Suprapubic skin (tissue), 4 donors: ENCODE measurements around the gene PARM1. TPM values are rescaled to one million over a fixed set of nuclear protein-coding genes. Genes with fewer than 3 reads are reported as not detected.
"Not testable (repeated sequence)": the region's sequence is repeated elsewhere in the genome, so short reads cannot be mapped to it uniquely, and the experiment has no call there.

ENCODE experiments used
- DNase-seq, 2 donors: peaks; one replicate each; pipeline ENCODE4 v3.0.0-alpha.2; 2019; ENCODE audit warnings: low spot score in 2 of 2
- H3K27ac ChIP-seq: fragments of 200-600 bp; sonication (generic); one replicate; pipeline ENCODE4 v1.5.1; 2019
- H3K27me3 ChIP-seq: fragments of 200-600 bp; sonication (generic); one replicate; pipeline ENCODE4 v1.5.1; 2019
- H3K36me3 ChIP-seq: fragments of 200-600 bp; sonication (generic); one replicate; pipeline ENCODE4 v1.5.1; 2019
- H3K4me1 ChIP-seq: fragments of 200-600 bp; sonication (generic); one replicate; pipeline ENCODE4 v1.5.1; 2019
- H3K4me3 ChIP-seq: fragments of 200-600 bp; sonication (generic); one replicate; pipeline ENCODE4 v1.5.1; 2019; ENCODE audit warnings: mild to moderate bottlenecking
- H3K9me3 ChIP-seq: fragments of 200-600 bp; sonication (generic); one replicate; pipeline ENCODE4 v1.5.1; 2019
- EP300 ChIP-seq: sonication (generic); formaldehyde crosslinking; IDR thresholded peaks from one replicate; pipeline ENCODE4 v1.6.1; 2017; ENCODE audit warnings: antibody characterized with exemption
- POLR2A ChIP-seq, 2 donors: fragments of 450-650 bp; IDR thresholded peaks; one replicate each; pipeline ENCODE4 v1.6.1; 2017; ENCODE audit warnings: antibody characterized with exemption in 2 of 2, mild to moderate bottlenecking in 2 of 2, moderate library complexity in 2 of 2
- POLR2AphosphoS5 ChIP-seq, 3 donors: sonication (generic); formaldehyde crosslinking; IDR thresholded peaks; one replicate each; pipeline ENCODE4 v1.6.1; 2017; ENCODE audit warnings: antibody characterized with exemption in 3 of 3
- WGBS: methylation state at CpG from one replicate; pipeline ENCODE4 v1.1.5; 2018; 5-methylcytosine and 5-hydroxymethylcytosine counted together
- total RNA-seq, 4 donors: library from RNA; depleted of rRNA; stranded (reverse); fragments of >200 nt; gene quantifications; one replicate each; pipeline ENCODE4 v1.1.0, GENCODE V29; 2016
- TF ChIP-seq, protein P1 (sequence below), 2 donors: fragments of 200-600 bp in 1 of 2; fragments of 450-650 bp in 1 of 2; sonication (generic) in 1 of 2; IDR thresholded peaks; one replicate each; pipeline ENCODE4 v1.5.1; 2016 to 2019; ENCODE audit warnings: antibody characterized with exemption in 2 of 2, mild to moderate bottlenecking in 1 of 2, moderate library complexity in 1 of 2

PARM1 gene
- total RNA-seq, 4 donors from 2014 or later: 13.2 to 27.4 (median 19.1) TPM

DNA sequence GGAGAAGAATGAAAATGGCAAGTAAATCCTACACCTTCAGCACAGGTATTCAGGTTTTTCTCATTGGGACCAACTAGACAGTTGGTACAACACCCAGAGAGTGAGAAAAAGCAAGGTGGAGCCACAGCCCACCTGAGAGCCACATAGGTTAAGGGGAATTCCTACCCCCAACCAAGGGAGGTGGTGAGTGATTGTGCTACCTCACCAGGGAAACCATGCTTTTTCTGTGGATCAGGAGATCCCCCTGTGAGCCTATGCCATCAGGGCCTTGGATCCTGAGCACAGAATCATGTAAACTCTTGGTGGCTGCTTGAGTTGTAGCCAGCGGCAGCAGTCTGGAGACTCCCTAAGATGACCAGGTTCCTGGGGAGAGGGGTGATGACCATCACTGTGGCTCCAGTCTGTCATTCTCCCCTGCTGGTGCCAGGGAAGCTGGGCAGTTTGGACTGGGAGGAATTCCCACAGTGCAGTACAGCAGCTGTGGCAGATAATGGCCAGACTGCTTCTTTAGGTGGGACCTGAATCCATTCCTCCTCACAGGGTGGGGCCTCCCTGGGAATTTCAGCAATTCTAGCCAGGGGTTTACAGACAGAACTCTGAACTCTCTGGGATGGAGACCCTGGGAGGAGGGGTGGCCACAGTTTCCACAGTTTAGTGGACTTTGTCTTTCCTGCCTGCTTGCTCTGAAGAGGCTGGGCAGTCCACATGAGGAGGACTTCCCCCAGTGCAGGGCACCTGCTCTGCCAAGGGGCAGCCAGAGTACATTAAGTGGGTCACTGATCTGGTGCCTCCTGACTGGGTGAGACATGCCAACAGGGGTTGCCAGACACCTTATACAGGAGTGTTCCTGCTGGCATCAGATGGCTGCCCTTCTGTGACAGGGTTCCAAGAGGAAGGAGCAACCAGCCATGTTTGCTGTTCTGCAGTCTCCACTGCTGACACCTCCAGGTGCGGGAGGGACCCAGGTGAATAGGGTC is 43.2 kb downstream of the PARM1 start:
- WGBS: 97% methylated on average over 2 of the region's 2 CpGs
- no peak overlapping the region for H3K27ac ChIP-seq

GRCh38 chr4:74982546-74983252 is 49.8 kb downstream of the PARM1 start:
- Histone ChIP-seq H3K27ac (no peak overlapping the region), H3K4me1 (no peaks in the 10 kb centered on the region), H3K4me3 (no peak overlapping the region), H3K36me3 (no peaks in the 10 kb centered on the region), H3K27me3 (no peaks in the 10 kb centered on the region), H3K9me3 (peaks cover 10% of the 10 kb centered on the region)
- DNase-seq: no peak
- WGBS: 59% methylated on average over 1 of the region's 1 CpG
- no peak for TF ChIP-seq EP300
- TF ChIP-seq POLR2A (IDR thresholded peaks at IDR 0.05): no peak
- TF ChIP-seq, protein P1, sequence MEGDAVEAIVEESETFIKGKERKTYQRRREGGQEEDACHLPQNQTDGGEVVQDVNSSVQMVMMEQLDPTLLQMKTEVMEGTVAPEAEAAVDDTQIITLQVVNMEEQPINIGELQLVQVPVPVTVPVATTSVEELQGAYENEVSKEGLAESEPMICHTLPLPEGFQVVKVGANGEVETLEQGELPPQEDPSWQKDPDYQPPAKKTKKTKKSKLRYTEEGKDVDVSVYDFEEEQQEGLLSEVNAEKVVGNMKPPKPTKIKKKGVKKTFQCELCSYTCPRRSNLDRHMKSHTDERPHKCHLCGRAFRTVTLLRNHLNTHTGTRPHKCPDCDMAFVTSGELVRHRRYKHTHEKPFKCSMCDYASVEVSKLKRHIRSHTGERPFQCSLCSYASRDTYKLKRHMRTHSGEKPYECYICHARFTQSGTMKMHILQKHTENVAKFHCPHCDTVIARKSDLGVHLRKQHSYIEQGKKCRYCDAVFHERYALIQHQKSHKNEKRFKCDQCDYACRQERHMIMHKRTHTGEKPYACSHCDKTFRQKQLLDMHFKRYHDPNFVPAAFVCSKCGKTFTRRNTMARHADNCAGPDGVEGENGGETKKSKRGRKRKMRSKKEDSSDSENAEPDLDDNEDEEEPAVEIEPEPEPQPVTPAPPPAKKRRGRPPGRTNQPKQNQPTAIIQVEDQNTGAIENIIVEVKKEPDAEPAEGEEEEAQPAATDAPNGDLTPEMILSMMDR (IDR thresholded peaks at IDR 0.05): no peak
- no peak for TF ChIP-seq POLR2AphosphoS5 (IDR thresholded peaks at IDR 0.05)

More for the DNA sequence above, 43.2 kb downstream of the PARM1 start:
- no peaks in the 10 kb centered on the region for H3K4me1 ChIP-seq
- peaks cover 10% of the 10 kb centered on the region for H3K9me3 ChIP-seq
- no peaks in the 10 kb centered on the region for H3K27me3 ChIP-seq
- H3K4me3 ChIP-seq: no peak overlapping the region
- H3K36me3 ChIP-seq: no peaks in the 10 kb centered on the region
- DNase-seq: no peak
- TF ChIP-seq, protein P1 (IDR thresholded peaks at IDR 0.05): no peak
- no peak for TF ChIP-seq EP300
- no peak for TF ChIP-seq POLR2A (IDR thresholded peaks at IDR 0.05)
- TF ChIP-seq POLR2AphosphoS5 (IDR thresholded peaks at IDR 0.05): no peak

DNA sequence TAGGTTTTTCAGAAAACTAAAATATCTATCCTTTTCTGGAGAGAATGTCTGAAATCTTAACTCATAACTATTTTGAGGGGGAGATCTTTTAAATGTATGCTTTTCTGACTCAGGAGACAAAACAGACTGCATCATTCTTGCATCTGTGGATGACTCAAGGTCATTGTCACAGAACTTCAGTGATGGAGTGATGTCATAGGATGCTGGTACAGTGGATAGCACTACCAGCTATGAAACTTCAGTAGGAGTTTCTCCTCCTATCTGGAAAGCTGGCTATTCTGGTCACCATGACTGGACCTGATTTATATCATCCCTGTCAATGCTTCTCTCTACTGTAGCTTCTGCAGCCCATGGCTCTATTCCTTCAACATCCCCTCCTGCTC is 50.3 kb downstream of the PARM1 start:
- no peaks in the 10 kb centered on the region for H3K36me3 ChIP-seq
- TF ChIP-seq, protein P1 (IDR thresholded peaks at IDR 0.05): no peak
- TF ChIP-seq POLR2AphosphoS5 (IDR thresholded peaks at IDR 0.05) (no peak), EP300 (no peak), POLR2A (IDR thresholded peaks at IDR 0.05) (no peak)
- no peaks in the 10 kb centered on the region for H3K27me3 ChIP-seq

DNA sequence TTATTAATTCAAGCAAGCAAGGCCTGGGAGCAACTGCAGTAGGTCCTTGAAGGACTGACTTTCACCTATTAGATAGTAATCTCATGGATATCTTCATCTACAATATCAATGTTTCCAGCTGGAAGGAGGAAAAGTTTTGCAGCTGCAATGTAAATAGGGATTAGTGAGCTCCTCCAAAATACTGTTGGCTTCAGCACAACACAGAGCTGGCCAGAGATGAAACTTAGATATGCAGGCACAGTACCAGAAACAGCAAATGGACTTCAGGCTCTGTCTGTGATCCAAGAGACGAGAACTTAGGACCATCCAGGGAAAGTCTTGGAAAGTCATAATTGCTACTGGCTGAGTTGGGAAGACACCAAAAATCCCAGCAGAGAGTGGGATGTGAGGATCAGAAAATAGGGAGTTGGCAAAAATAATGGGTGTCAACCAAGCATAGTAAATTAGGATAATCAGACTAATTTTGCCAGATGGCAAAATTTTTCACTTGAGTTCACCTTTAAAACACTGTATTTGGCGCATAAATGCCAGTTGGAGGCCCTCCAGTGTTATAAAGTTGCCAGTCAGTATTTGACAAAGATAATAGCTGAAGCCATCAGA is 57.5 kb downstream of the PARM1 start:
- DNase-seq: no peak
- no peaks in the 10 kb centered on the region for H3K9me3 ChIP-seq
- H3K4me1 ChIP-seq: peaks cover 4% of the 10 kb centered on the region
- H3K27me3 ChIP-seq: no peaks in the 10 kb centered on the region
- no peak overlapping the region for H3K27ac ChIP-seq
- 47% methylated on average over 2 of the region's 2 CpGs for WGBS
- TF ChIP-seq POLR2AphosphoS5 (IDR thresholded peaks at IDR 0.05) (no peak), POLR2A (IDR thresholded peaks at IDR 0.05) (no peak), EP300 (no peak)
- TF ChIP-seq, protein P1 (IDR thresholded peaks at IDR 0.05): no peak
- no peak overlapping the region for H3K4me3 ChIP-seq
- no peaks in the 10 kb centered on the region for H3K36me3 ChIP-seq

More for the DNA sequence above, 50.3 kb downstream of the PARM1 start:
- Histone ChIP-seq H3K9me3 (peaks cover 6% of the 10 kb centered on the region), H3K4me3 (no peak overlapping the region), H3K27ac (no peak overlapping the region), H3K4me1 (no peaks in the 10 kb centered on the region)
- DNase-seq: no peak

- not testable (repeated sequence) for H3K4me1 ChIP-seq, H3K36me3 ChIP-seq, H3K27ac ChIP-seq, H3K27me3 ChIP-seq, H3K9me3 ChIP-seq, DNase-seq, H3K4me3 ChIP-seq
- WGBS: 86% methylated on average over 2 of the region's 2 CpGs
Measured at GRCh38 chr4:74994436-74994835, 61.5 kb downstream of the PARM1 start.
